Gastrocnemius medialis (tissue), 4 donors: ENCODE data around the gene CORO1A. TPM values are rescaled to one million over a fixed set of nuclear protein-coding genes. Genes with fewer than 3 reads are reported as not detected.
"Not testable (repeated sequence)": the region's sequence is repeated elsewhere in the genome, so short reads cannot be mapped to it uniquely, and the experiment has no call there.

Source experiments
- ATAC-seq, 2 donors: fragments of 150-250 bp; one replicate each; pipeline ENCODE4 v1.9.1; 2016
- DNase-seq, 2 donors: peaks; one replicate each; pipeline ENCODE4 v3.0.0-alpha.2; 2019
- H3K27ac ChIP-seq, 4 donors: fragments of 200-600 bp; sonication (generic); 1 replicate in 1 of 4; 2 replicates in 3 of 4; pipeline ENCODE4 v1.5.1; 2016 to 2018; ENCODE audit warnings: mild to moderate bottlenecking in 2 of 4, moderate library complexity in 1 of 4
- H3K27me3 ChIP-seq, 3 donors: fragments of 200-600 bp; sonication (generic) in 2 of 3; 1 replicate in 1 of 3; 2 replicates in 2 of 3; pipeline versions ENCODE4 v1.5.1 to v1.6.0; 2016 to 2019; ENCODE audit warnings: mild to moderate bottlenecking in 1 of 3, moderate library complexity in 1 of 3
- H3K36me3 ChIP-seq, 2 donors: fragments of 200-600 bp; sonication (generic) in 1 of 2; one replicate each; pipeline ENCODE4 v1.5.1; 2017 to 2018
- H3K4me1 ChIP-seq, 2 donors: fragments of 200-600 bp; sonication (generic) in 1 of 2; one replicate each; pipeline ENCODE4 v1.5.1; 2016 to 2017; ENCODE audit warnings: mild to moderate bottlenecking in 2 of 2
- H3K4me3 ChIP-seq, 4 donors: fragments of 200-600 bp; sonication (generic) in 3 of 4; 1 replicate in 1 of 4; 2 replicates in 3 of 4; pipeline ENCODE4 v1.5.1; 2016 to 2019; ENCODE audit warnings: mild to moderate bottlenecking in 2 of 4
- H3K9me3 ChIP-seq, 3 donors: fragments of 200-600 bp; sonication (generic) in 2 of 3; 1 replicate in 1 of 3; 2 replicates in 2 of 3; pipeline ENCODE4 v1.5.1; 2016 to 2019
- CTCF ChIP-seq, 5 experiments: fragments of 450-650 bp in 3 of 5; fragments of 200-600 bp in 2 of 5; sonication (generic) in 2 of 5; IDR thresholded peaks in 4 of 5; conservative IDR thresholded peaks in 1 of 5; 1 replicate in 4 of 5; 2 replicates in 1 of 5; pipeline ENCODE4 v1.5.1; 2016 to 2019; ENCODE audit warnings: antibody characterized with exemption in 5 of 5, mild to moderate bottlenecking in 3 of 5, moderate library complexity in 3 of 5
- POLR2A ChIP-seq, 2 donors: fragments of 450-650 bp; IDR thresholded peaks; one replicate each; pipeline ENCODE4 v1.6.1; 2017; ENCODE audit warnings: antibody characterized with exemption in 2 of 2, mild to moderate bottlenecking in 2 of 2, moderate library complexity in 2 of 2
- in situ Hi-C, 4 donors: fragments of 200-750 bp; cut with MboI; loops; one replicate each; pipeline versions ENCODE4 v1.15.0 to v1.8.0; 2017; ENCODE audit warnings: low sequenced_read_pairs in 4 of 4
- intact Hi-C: fragments of 100-400 bp; cut with DNase I; formaldehyde crosslinking; loops from one replicate; pipeline ENCODE4 v1.15.1; 2023; ENCODE audit warnings: low total_unique reads
- total RNA-seq, 4 donors: library from RNA; depleted of rRNA; stranded (reverse); fragments of >200 nt; gene quantifications; one replicate each; pipeline versions ENCODE4 v1.1.0 to v1.2.3, GENCODE V29; 2016

Gene CORO1A
- total RNA-seq, 4 donors from 2014 or later = 0.44 to 8.9 (median 5.8) TPM

GRCh38 chr16:30186782-30187555 lies 3.6 kb downstream of the CORO1A start:
- peaks cover 3 to 7% of the 10 kb centered on the region in 2 donors for H3K4me1 ChIP-seq
- H3K36me3 ChIP-seq = no peaks in the 10 kb centered on the region
- in situ Hi-C loops = loop anchor here in 1 of 4 donors (10.0 kb wide), 2 partner anchors 82 to 142 kb away; no protein-coding TSS in a partner anchor
- H3K4me3 ChIP-seq = no peak overlapping the region
- TF ChIP-seq POLR2A (IDR thresholded peaks at IDR 0.05) (no peak), CTCF (IDR thresholded peaks at IDR 0.05 in 4 of 5, conservative IDR thresholded peaks at IDR 0.05 in 1 of 5) (peak; percentile 35 to 78 (median 68))
- H3K27ac ChIP-seq = no peak overlapping the region
- intact Hi-C loops = no loop called here
- DNase-seq (peak; percentile 40 to 57), ATAC-seq (no peak)
- no peaks in the 10 kb centered on the region for H3K9me3 ChIP-seq
- H3K27me3 ChIP-seq = no peaks in the 10 kb centered on the region

- Histone ChIP-seq H3K27me3 (no peaks in the 10 kb centered on the region), H3K9me3 (no peaks in the 10 kb centered on the region), H3K36me3 (no peaks in the 10 kb centered on the region), H3K27ac (no peak overlapping the region), H3K4me3 (no peak overlapping the region), H3K4me1 (peaks cover 3 to 7% of the 10 kb centered on the region in 2 donors)
- ATAC-seq (no peak), DNase-seq (no peak)
- intact Hi-C loops (no loop called here), in situ Hi-C loops (loop anchor here in 1 of 4 donors (10.0 kb wide), 2 partner anchors 83 to 143 kb away; no protein-coding TSS in a partner anchor)
- TF ChIP-seq CTCF (IDR thresholded peaks at IDR 0.05 in 4 of 5, conservative IDR thresholded peaks at IDR 0.05 in 1 of 5) (no peak), POLR2A (IDR thresholded peaks at IDR 0.05) (no peak)
These were observed 4.1 kb downstream of the CORO1A start for GRCh38 chr16:30187556-30187865.

- no peak for TF ChIP-seq POLR2A (IDR thresholded peaks at IDR 0.05)
- no peak for TF ChIP-seq CTCF (IDR thresholded peaks at IDR 0.05 in 4 of 5, conservative IDR thresholded peaks at IDR 0.05 in 1 of 5)
These were observed 4.7 kb downstream of the CORO1A start for GRCh38 chr16:30187971-30188561.

GRCh38 chr16:30191158-30191557 lies 7.8 kb downstream of the CORO1A start:
- in situ Hi-C loops, DNase-seq, H3K27ac ChIP-seq, H3K9me3 ChIP-seq, H3K36me3 ChIP-seq, intact Hi-C loops, H3K27me3 ChIP-seq, H3K4me3 ChIP-seq, H3K4me1 ChIP-seq, ATAC-seq: not testable (repeated sequence)

More at GRCh38 chr16:30187971-30188561, 4.7 kb downstream of the CORO1A start:
- no peak for DNase-seq
- ATAC-seq = no peak
- H3K4me1 ChIP-seq = peaks cover 3 to 7% of the 10 kb centered on the region in 2 donors
- no peaks in the 10 kb centered on the region for H3K36me3 ChIP-seq
- no peak overlapping the region for H3K4me3 ChIP-seq
- no peak overlapping the region for H3K27ac ChIP-seq
- in situ Hi-C loops = loop anchor here in 1 of 4 donors (10.0 kb wide), 2 partner anchors 83 to 143 kb away; no protein-coding TSS in a partner anchor
- H3K9me3 ChIP-seq = no peaks in the 10 kb centered on the region
- intact Hi-C loops = no loop called here
- no peaks in the 10 kb centered on the region for H3K27me3 ChIP-seq

GRCh38 chr16:30193098-30193497 lies 9.7 kb downstream of the CORO1A start:
- H3K36me3 ChIP-seq, intact Hi-C loops, H3K27ac ChIP-seq, H3K4me1 ChIP-seq, in situ Hi-C loops, H3K9me3 ChIP-seq, H3K27me3 ChIP-seq, DNase-seq, H3K4me3 ChIP-seq: not testable (repeated sequence)
- peak; percentile 3 to 10 for ATAC-seq

- in situ Hi-C loops, DNase-seq, intact Hi-C loops, H3K4me1 ChIP-seq, H3K9me3 ChIP-seq, H3K27me3 ChIP-seq, H3K36me3 ChIP-seq: not testable (repeated sequence)
- Histone ChIP-seq H3K4me3 (peak within 1 kb of the TSS; percentile 39 to 47 (median 44)), H3K27ac (peak within 1 kb of the TSS in 1 of 4 donors; percentile 54)
- ATAC-seq = peak; percentile 98
These were observed 10.2 kb downstream of the CORO1A start, which contains the start of the genes BOLA2B and SLX1A for GRCh38 chr16:30193615-30194014. Gene BOLA2B (minus strand): TSS chr16:30193666. CDS start chr16:30193595, 71 bp downstream. Gene SLX1A (plus strand): TSS chr16:30193875. CDS start chr16:30194085, 210 bp downstream.

GRCh38 chr16:30194172-30194925 lies 10.9 kb downstream of the CORO1A start:
- Histone ChIP-seq H3K4me3 (peak overlapping the region; percentile 39 to 47 (median 44)), H3K27ac (peak overlapping the region in 1 of 4 donors; percentile 54)
- in situ Hi-C loops, DNase-seq, H3K9me3 ChIP-seq, intact Hi-C loops, H3K27me3 ChIP-seq, H3K36me3 ChIP-seq, H3K4me1 ChIP-seq: not testable (repeated sequence)
- ATAC-seq = peak; percentile 41 to 48

- H3K4me1 ChIP-seq = not testable (repeated sequence)
These were observed 13.6 kb downstream of the CORO1A start for GRCh38 chr16:30197001-30197400.

More at GRCh38 chr16:30197001-30197400, 13.6 kb downstream of the CORO1A start:
- H3K27me3 ChIP-seq, H3K27ac ChIP-seq, ATAC-seq, H3K36me3 ChIP-seq, H3K4me3 ChIP-seq, in situ Hi-C loops, intact Hi-C loops, H3K9me3 ChIP-seq: not testable (repeated sequence)
- DNase-seq = peak in 1 of 2 donors; percentile 2
